ENCODE measurements around the gene NUDT8. TPM values are rescaled to one million over a fixed set of nuclear protein-coding genes. Genes with fewer than 3 reads are reported as not detected.
"Not testable (repeated sequence)": the region's sequence is repeated elsewhere in the genome, so short reads cannot be mapped to it uniquely, and the experiment has no call there.

The NUDT8 gene
- total RNA-seq, 1 donor from 2014 or later = 102 TPM

DNA sequence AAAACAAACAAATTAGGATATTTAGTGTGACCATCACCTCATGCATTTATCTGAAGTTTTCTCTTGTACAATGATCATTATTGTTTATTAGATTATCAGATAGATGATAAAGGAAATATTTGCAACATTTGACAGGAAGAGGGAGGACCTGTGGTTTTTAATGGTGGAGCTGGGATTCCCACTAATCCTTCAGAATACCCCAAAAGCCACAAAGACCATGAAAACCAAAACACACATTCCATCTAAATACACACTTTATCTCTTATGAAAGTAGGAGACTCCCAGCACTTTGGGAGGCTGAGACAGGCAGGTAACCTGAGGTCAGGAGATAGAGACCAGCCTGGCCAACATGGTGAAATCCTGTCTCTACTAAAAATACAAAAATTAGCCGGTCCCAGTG lies 30.6 kb downstream of the NUDT8 start:
- no peaks in the 10 kb centered on the region for H3K36me3 ChIP-seq
- H3K4me3 ChIP-seq = no peak overlapping the region
- peaks cover 4% of the 10 kb centered on the region for H3K27me3 ChIP-seq (ENCODE audit: low read depth)
- intact Hi-C loops (cut with micrococcal nuclease) = no loop called here
- H3K27ac ChIP-seq (replicated peaks) = no peak overlapping the region
- no peaks in the 10 kb centered on the region for H3K9me3 ChIP-seq (replicated peaks)
- TF ChIP-seq, protein P1, sequence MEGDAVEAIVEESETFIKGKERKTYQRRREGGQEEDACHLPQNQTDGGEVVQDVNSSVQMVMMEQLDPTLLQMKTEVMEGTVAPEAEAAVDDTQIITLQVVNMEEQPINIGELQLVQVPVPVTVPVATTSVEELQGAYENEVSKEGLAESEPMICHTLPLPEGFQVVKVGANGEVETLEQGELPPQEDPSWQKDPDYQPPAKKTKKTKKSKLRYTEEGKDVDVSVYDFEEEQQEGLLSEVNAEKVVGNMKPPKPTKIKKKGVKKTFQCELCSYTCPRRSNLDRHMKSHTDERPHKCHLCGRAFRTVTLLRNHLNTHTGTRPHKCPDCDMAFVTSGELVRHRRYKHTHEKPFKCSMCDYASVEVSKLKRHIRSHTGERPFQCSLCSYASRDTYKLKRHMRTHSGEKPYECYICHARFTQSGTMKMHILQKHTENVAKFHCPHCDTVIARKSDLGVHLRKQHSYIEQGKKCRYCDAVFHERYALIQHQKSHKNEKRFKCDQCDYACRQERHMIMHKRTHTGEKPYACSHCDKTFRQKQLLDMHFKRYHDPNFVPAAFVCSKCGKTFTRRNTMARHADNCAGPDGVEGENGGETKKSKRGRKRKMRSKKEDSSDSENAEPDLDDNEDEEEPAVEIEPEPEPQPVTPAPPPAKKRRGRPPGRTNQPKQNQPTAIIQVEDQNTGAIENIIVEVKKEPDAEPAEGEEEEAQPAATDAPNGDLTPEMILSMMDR (IDR thresholded peaks at IDR 0.05; ENCODE audit: borderline replicate concordance) = no peak
- no peaks in the 10 kb centered on the region for H3K4me1 ChIP-seq
- DNase-seq = no peak

GRCh38 chr11:67597963-67598362 lies 31.8 kb downstream of the NUDT8 start:
- intact Hi-C loops (cut with micrococcal nuclease); H3K36me3 ChIP-seq; H3K27me3 ChIP-seq (ENCODE audit: low read depth); H3K4me1 ChIP-seq; H3K27ac ChIP-seq (replicated peaks); H3K9me3 ChIP-seq (replicated peaks); H3K4me3 ChIP-seq; DNase-seq: not testable (repeated sequence)

- H3K27me3 ChIP-seq (ENCODE audit: low read depth); H3K4me1 ChIP-seq; DNase-seq; H3K9me3 ChIP-seq (replicated peaks); intact Hi-C loops (cut with micrococcal nuclease); H3K4me3 ChIP-seq; H3K36me3 ChIP-seq; H3K27ac ChIP-seq (replicated peaks): not testable (repeated sequence)
These were observed 32.3 kb downstream of the NUDT8 start for GRCh38 chr11:67597458-67597857.

DNA sequence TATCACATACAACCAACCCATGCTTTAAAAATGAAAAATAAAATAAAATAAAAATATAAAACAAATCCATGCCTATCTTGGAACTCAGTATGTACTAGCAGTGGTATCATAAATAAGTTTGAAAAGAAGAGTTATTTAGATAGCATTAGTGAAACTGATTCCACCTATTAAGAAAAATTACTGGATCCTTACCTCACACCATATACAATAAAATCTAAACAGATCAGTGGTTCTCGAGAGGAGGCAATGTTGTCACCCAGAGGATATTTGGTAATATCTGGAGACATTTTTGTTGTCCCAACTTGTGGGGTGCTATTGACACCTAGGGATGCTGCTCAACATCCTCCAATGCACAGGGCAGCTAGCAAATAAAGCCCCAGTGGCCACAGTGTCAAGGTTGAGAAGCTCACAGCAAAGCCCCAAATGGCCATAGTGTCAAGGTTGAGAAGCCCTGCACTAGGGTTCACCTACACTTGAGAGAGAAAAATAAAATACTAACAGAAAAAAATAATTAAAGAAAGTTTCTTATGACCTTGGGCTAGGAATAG lies 32.9 kb downstream of the NUDT8 start:
- DNase-seq = no peak
- Histone ChIP-seq H3K27me3 (ENCODE audit: low read depth) (peaks cover 4% of the 10 kb centered on the region), H3K36me3 (no peaks in the 10 kb centered on the region), H3K4me3 (no peak overlapping the region), H3K27ac (replicated peaks) (no peak overlapping the region), H3K4me1 (no peaks in the 10 kb centered on the region), H3K9me3 (replicated peaks) (no peaks in the 10 kb centered on the region)
- TF ChIP-seq, protein P1 (IDR thresholded peaks at IDR 0.05; ENCODE audit: borderline replicate concordance) = no peak
- intact Hi-C loops (cut with micrococcal nuclease) = no loop called here

GRCh38 chr11:67594480-67594879 lies 35.3 kb downstream of the NUDT8 start:
- Histone ChIP-seq H3K4me3 (no peak overlapping the region), H3K27ac (replicated peaks) (no peak overlapping the region), H3K9me3 (replicated peaks) (no peaks in the 10 kb centered on the region), H3K36me3 (peaks cover 1% of the 10 kb centered on the region), H3K4me1 (no peaks in the 10 kb centered on the region), H3K27me3 (ENCODE audit: low read depth) (no peaks in the 10 kb centered on the region)
- intact Hi-C loops (cut with micrococcal nuclease) = no loop called here
- no peak for DNase-seq
- TF ChIP-seq, protein P1 (IDR thresholded peaks at IDR 0.05; ENCODE audit: borderline replicate concordance) = no peak

GRCh38 chr11:67593565-67593905 lies 36.2 kb downstream of the NUDT8 start:
- intact Hi-C loops (cut with micrococcal nuclease) = no loop called here
- DNase-seq = no peak
- peaks cover 9% of the 10 kb centered on the region for H3K36me3 ChIP-seq
- TF ChIP-seq, protein P1 (IDR thresholded peaks at IDR 0.05; ENCODE audit: borderline replicate concordance) = no peak
- no peak overlapping the region for H3K27ac ChIP-seq (replicated peaks)
- no peak overlapping the region for H3K4me3 ChIP-seq
- no peaks in the 10 kb centered on the region for H3K4me1 ChIP-seq
- no peaks in the 10 kb centered on the region for H3K27me3 ChIP-seq (ENCODE audit: low read depth)
- H3K9me3 ChIP-seq (replicated peaks) = no peaks in the 10 kb centered on the region

Measured in left ventricle myocardium inferior (tissue), 1 donor.